Caco-2 (cell line): ENCODE data around the gene ZNF710. TPM values are rescaled to one million over a fixed set of nuclear protein-coding genes. Genes with fewer than 3 reads are reported as not detected.
A peak's percentile ranks its signal among the peaks of the same experiment; 100 is the strongest.

Source experiments
- BruUV-seq: library from RNA; stranded (reverse); fragments of 400-500 nt; replicated peaks from 2 replicates; lab custom pipeline; 2021; lab: Mats Ljungman, UMichigan
- CTCF ChIA-PET: fragments of 300-600 bp; sonication (Branson Sonifier 250); formaldehyde crosslinking; loops from one replicate; lab custom pipeline; 2022; ENCODE audit warnings: antibody characterized with exemption; lab: Charles Lee
- POLR2A ChIA-PET: fragments of 300-600 bp; sonication (Branson Sonifier 250); formaldehyde crosslinking; loops from one replicate; lab custom pipeline; 2022; ENCODE audit warnings: antibody characterized with exemption; lab: Charles Lee
- DNase-seq, 2 experiments: peaks; one replicate each; pipeline versions ENCODE4 v3.0.0 to v3.0.0-alpha.2; 2020 to 2022
- H3K27me3 ChIP-seq: replicated peaks from 2 replicates; pipeline ENCODE4 v1.6.0; 2011; ENCODE audit warnings: low read length; ENCODE audit not compliant: control insufficient read depth, insufficient read depth
- H3K36me3 ChIP-seq: 2 replicates; pipeline ENCODE4 v1.5.1; 2011; ENCODE audit warnings: low read length; ENCODE audit not compliant: control insufficient read depth, insufficient read depth
- H3K4me1 ChIP-seq: fragments of 250-450 bp; sonication (Bioruptor Pico); 2 replicates; pipeline ENCODE4 v1.5.1; 2020; ENCODE audit warnings: mild to moderate bottlenecking
- H3K4me3 ChIP-seq: 2 replicates; pipeline ENCODE4 v1.5.1; 2011; ENCODE audit warnings: low read depth, mild to moderate bottlenecking, control low read depth, low read length
- H3K9me3 ChIP-seq: fragments of 250-450 bp; sonication (Bioruptor Pico); 2 replicates; pipeline ENCODE4 v1.5.1; 2020; ENCODE audit warnings: mild to moderate bottlenecking, moderate library complexity
- H3K27ac Mint-ChIP-seq: one replicate; pipeline ENCODE4 v1.8.0; 2022; ENCODE audit warnings: mixed read lengths; ENCODE audit not compliant: unreplicated experiment
- H3K27me3 Mint-ChIP-seq: one replicate; pipeline ENCODE4 v1.8.0; 2022; ENCODE audit warnings: mixed read lengths; ENCODE audit not compliant: insufficient read depth, unreplicated experiment
- H3K36me3 Mint-ChIP-seq: one replicate; pipeline ENCODE4 v1.8.0; 2022; ENCODE audit warnings: mild to moderate bottlenecking, mixed read lengths; ENCODE audit not compliant: insufficient read depth, unreplicated experiment
- H3K4me1 Mint-ChIP-seq: one replicate; pipeline ENCODE4 v1.8.0; 2022; ENCODE audit warnings: low read depth, mixed read lengths; ENCODE audit not compliant: unreplicated experiment
- H3K4me3 Mint-ChIP-seq: one replicate; pipeline ENCODE4 v1.8.0; 2022; ENCODE audit warnings: mild to moderate bottlenecking, moderate library complexity, mixed read lengths; ENCODE audit not compliant: unreplicated experiment
- H3K9me3 Mint-ChIP-seq: one replicate; pipeline ENCODE4 v1.8.0; 2022; ENCODE audit warnings: mixed read lengths; ENCODE audit not compliant: unreplicated experiment
- CTCF ChIP-seq, 2 experiments: fragments of 200-600 bp in 1 of 2; IDR thresholded peaks; 1 replicate in 1 of 2; 2 replicates in 1 of 2; pipeline versions ENCODE4 v1.5.1 to v1.8.0; 2011 to 2022; ENCODE audit warnings: antibody characterized with exemption in 1 of 2, control low read depth in 1 of 2, inconsistent platforms in 1 of 2, low read depth in 1 of 2, low read length in 1 of 2, mild to moderate bottlenecking in 1 of 2, moderate library complexity in 1 of 2; ENCODE audit not compliant: insufficient read depth in 1 of 2, severe bottlenecking in 1 of 2, unreplicated experiment in 1 of 2
- intact Hi-C: fragments of 100-400 bp; cut with micrococcal nuclease; formaldehyde crosslinking; loops from one replicate; pipeline ENCODE4 v1.10.0; 2022; ENCODE audit not compliant: unreplicated experiment
- total RNA-seq: library from RNA; stranded (reverse); gene quantifications from 2 replicates; pipeline ENCODE4 v1.2.3, GENCODE V29; 2022

ZNF710 gene
- total RNA-seq, 1 experiment from 2014 or later: 21.4 TPM

GRCh38 chr15:90020936-90021507 lies 19.9 kb downstream of the ZNF710 start:
- intact Hi-C loops: no loop called here
- CTCF ChIA-PET: no interaction called here
- no peak overlapping the region for H3K27ac Mint-ChIP-seq

GRCh38 chr15:90022345-90022744 lies 21.2 kb downstream of the ZNF710 start:
- ChIA-PET POLR2A (no interaction called here), CTCF (no interaction called here)
- H3K36me3 Mint-ChIP-seq: no peaks in the 10 kb centered on the region
- H3K9me3 ChIP-seq: no peaks in the 10 kb centered on the region
- no peak for TF ChIP-seq CTCF (IDR thresholded peaks at IDR 0.05; ENCODE audit: insufficient read depth in 1 of 2, low read depth in 1 of 2, low read length in 1 of 2, severe bottlenecking in 1 of 2, unreplicated experiment in 1 of 2)
- H3K4me1 ChIP-seq: no peaks in the 10 kb centered on the region
- intact Hi-C loops: no loop called here
- no peaks in the 10 kb centered on the region for H3K27me3 Mint-ChIP-seq
- BruUV-seq: no TSS peak
- peak in 1 of 2 experiments; percentile 3 for DNase-seq
- no peaks in the 10 kb centered on the region for H3K36me3 ChIP-seq
- no peaks in the 10 kb centered on the region for H3K27me3 ChIP-seq
- H3K27ac Mint-ChIP-seq: no peak overlapping the region
- H3K4me1 Mint-ChIP-seq: peaks cover 5% of the 10 kb centered on the region
- H3K4me3 ChIP-seq: no peak overlapping the region
- H3K9me3 Mint-ChIP-seq: no peaks in the 10 kb centered on the region
- H3K4me3 Mint-ChIP-seq: no peak overlapping the region

More at GRCh38 chr15:90020936-90021507, 19.9 kb downstream of the ZNF710 start:
- H3K4me3 ChIP-seq: no peak overlapping the region
- Mint-ChIP-seq H3K4me1 (peaks cover 5% of the 10 kb centered on the region), H3K27me3 (no peaks in the 10 kb centered on the region), H3K4me3 (no peak overlapping the region), H3K36me3 (no peaks in the 10 kb centered on the region), H3K9me3 (no peaks in the 10 kb centered on the region)
- H3K9me3 ChIP-seq: no peaks in the 10 kb centered on the region
- no peaks in the 10 kb centered on the region for H3K36me3 ChIP-seq
- BruUV-seq: no TSS peak
- no peaks in the 10 kb centered on the region for H3K4me1 ChIP-seq
- TF ChIP-seq CTCF (IDR thresholded peaks at IDR 0.05; ENCODE audit: insufficient read depth in 1 of 2, low read depth in 1 of 2, low read length in 1 of 2, severe bottlenecking in 1 of 2, unreplicated experiment in 1 of 2): no peak
- DNase-seq: peak in 1 of 2 experiments; percentile 2
- no peaks in the 10 kb centered on the region for H3K27me3 ChIP-seq
- POLR2A ChIA-PET: no interaction called here

- BruUV-seq: no TSS peak
- TF ChIP-seq CTCF (IDR thresholded peaks at IDR 0.05; ENCODE audit: insufficient read depth in 1 of 2, low read depth in 1 of 2, low read length in 1 of 2, severe bottlenecking in 1 of 2, unreplicated experiment in 1 of 2): no peak
- DNase-seq: peak in 1 of 2 experiments; percentile 10
- H3K4me1 Mint-ChIP-seq: peaks cover 5% of the 10 kb centered on the region
- Histone ChIP-seq H3K4me1 (peaks cover under 1% of the 10 kb centered on the region; the same call in 1 of the 2 replicates), H3K27me3 (no peaks in the 10 kb centered on the region), H3K9me3 (no peaks in the 10 kb centered on the region), H3K36me3 (no peaks in the 10 kb centered on the region), H3K4me3 (no peak overlapping the region)
- no peaks in the 10 kb centered on the region for H3K27me3 Mint-ChIP-seq
- H3K4me3 Mint-ChIP-seq: no peak overlapping the region
- CTCF ChIA-PET: no interaction called here
- intact Hi-C loops: no loop called here
- no peaks in the 10 kb centered on the region for H3K36me3 Mint-ChIP-seq
- POLR2A ChIA-PET: no interaction called here
- no peaks in the 10 kb centered on the region for H3K9me3 Mint-ChIP-seq
- no peak overlapping the region for H3K27ac Mint-ChIP-seq
Observed at GRCh38 chr15:90022905-90023700, 22.0 kb downstream of the ZNF710 start.
